HepG2 (cell line): ENCODE results near the gene CHCHD6.

Source experiments
- EP300 ChIP-seq, 3 experiments: sonication (generic) in 1 of 3; formaldehyde crosslinking in 1 of 3; IDR thresholded peaks; 2 replicates each; pipeline versions ENCODE4 v1.5.1 to v1.6.1; 2011 to 2020; ENCODE audit warnings: low read depth in 2 of 3, low read length in 2 of 3, borderline replicate concordance in 1 of 3, improper control_type of control experiment in 1 of 3, mild to moderate bottlenecking in 1 of 3, missing genetic modification reagents in 1 of 3, moderate library complexity in 1 of 3
- FOXK2 ChIP-seq: fragments of 450-650 bp; IDR thresholded peaks from 2 replicates; pipeline ENCODE4 v1.6.1; 2016
- NR2F6 ChIP-seq, 2 experiments: IDR thresholded peaks; 2 replicates each; pipeline ENCODE4 v1.6.1; 2016; ENCODE audit warnings: antibody characterized with exemption in 1 of 2, mild to moderate bottlenecking in 1 of 2
- POLR2A ChIP-seq, 2 experiments: IDR thresholded peaks; 2 replicates each; pipeline ENCODE4 v1.6.1; 2011; ENCODE audit warnings: low read depth in 2 of 2, low read length in 2 of 2, mild to moderate bottlenecking in 1 of 2, moderate library complexity in 1 of 2; ENCODE audit not compliant: insufficient read depth in 1 of 2
- RELA ChIP-seq: sonication (generic); formaldehyde crosslinking; IDR thresholded peaks from 2 replicates; pipeline ENCODE4 v1.4.0; 2020; ENCODE audit warnings: missing genetic modification reagents
- RFXANK ChIP-seq: IDR thresholded peaks from 2 replicates; pipeline ENCODE4 v1.6.1; 2016
- TCF7 ChIP-seq: sonication (generic); IDR thresholded peaks from 2 replicates; pipeline ENCODE4 v1.6.1; 2016; ENCODE audit warnings: antibody characterized with exemption, low read depth
- TOE1 ChIP-seq: sonication (generic); formaldehyde crosslinking; IDR thresholded peaks from 2 replicates; pipeline ENCODE4 v1.4.0; 2020; ENCODE audit warnings: mild to moderate bottlenecking, missing genetic modification reagents
- ZNF17 ChIP-seq: sonication (generic); formaldehyde crosslinking; IDR thresholded peaks from 2 replicates; pipeline ENCODE4 v1.5.0; 2020; ENCODE audit warnings: mild to moderate bottlenecking, missing genetic modification reagents
- TF ChIP-seq, protein P1 (sequence below): sonication (generic); formaldehyde crosslinking; IDR thresholded peaks from 2 replicates; pipeline ENCODE4 v1.4.0; 2020; ENCODE audit warnings: missing genetic modification reagents
- TF ChIP-seq, protein P2 (sequence below): IDR thresholded peaks from 2 replicates; pipeline ENCODE4 v1.6.1; 2016

- TF ChIP-seq POLR2A (IDR thresholded peaks at IDR 0.05; ENCODE audit: insufficient read depth in 1 of 2, low read depth in 2 of 2, low read length in 2 of 2) = no peak
- no peak for TF ChIP-seq NR2F6 (IDR thresholded peaks at IDR 0.05)
- TF ChIP-seq NR2F6 (CRISPR knock-in tag; IDR thresholded peaks at IDR 0.05) = no peak
- TF ChIP-seq RELA = no peak
- TF ChIP-seq EP300 (IDR thresholded peaks at IDR 0.05; ENCODE audit: low read depth in 2 of 2, low read length in 2 of 2) = no peak
- no peak for TF ChIP-seq EP300 (CRISPR knock-in tag; IDR thresholded peaks at IDR 0.05; ENCODE audit: borderline replicate concordance)
- TF ChIP-seq TCF7 = no peak
- TF ChIP-seq, protein P1, sequence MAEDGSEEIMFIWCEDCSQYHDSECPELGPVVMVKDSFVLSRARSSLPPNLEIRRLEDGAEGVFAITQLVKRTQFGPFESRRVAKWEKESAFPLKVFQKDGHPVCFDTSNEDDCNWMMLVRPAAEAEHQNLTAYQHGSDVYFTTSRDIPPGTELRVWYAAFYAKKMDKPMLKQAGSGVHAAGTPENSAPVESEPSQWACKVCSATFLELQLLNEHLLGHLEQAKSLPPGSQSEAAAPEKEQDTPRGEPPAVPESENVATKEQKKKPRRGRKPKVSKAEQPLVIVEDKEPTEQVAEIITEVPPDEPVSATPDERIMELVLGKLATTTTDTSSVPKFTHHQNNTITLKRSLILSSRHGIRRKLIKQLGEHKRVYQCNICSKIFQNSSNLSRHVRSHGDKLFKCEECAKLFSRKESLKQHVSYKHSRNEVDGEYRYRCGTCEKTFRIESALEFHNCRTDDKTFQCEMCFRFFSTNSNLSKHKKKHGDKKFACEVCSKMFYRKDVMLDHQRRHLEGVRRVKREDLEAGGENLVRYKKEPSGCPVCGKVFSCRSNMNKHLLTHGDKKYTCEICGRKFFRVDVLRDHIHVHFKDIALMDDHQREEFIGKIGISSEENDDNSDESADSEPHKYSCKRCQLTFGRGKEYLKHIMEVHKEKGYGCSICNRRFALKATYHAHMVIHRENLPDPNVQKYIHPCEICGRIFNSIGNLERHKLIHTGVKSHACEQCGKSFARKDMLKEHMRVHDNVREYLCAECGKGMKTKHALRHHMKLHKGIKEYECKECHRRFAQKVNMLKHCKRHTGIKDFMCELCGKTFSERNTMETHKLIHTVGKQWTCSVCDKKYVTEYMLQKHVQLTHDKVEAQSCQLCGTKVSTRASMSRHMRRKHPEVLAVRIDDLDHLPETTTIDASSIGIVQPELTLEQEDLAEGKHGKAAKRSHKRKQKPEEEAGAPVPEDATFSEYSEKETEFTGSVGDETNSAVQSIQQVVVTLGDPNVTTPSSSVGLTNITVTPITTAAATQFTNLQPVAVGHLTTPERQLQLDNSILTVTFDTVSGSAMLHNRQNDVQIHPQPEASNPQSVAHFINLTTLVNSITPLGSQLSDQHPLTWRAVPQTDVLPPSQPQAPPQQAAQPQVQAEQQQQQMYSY (CRISPR knock-in tag) = no peak
- TF ChIP-seq, protein P2, sequence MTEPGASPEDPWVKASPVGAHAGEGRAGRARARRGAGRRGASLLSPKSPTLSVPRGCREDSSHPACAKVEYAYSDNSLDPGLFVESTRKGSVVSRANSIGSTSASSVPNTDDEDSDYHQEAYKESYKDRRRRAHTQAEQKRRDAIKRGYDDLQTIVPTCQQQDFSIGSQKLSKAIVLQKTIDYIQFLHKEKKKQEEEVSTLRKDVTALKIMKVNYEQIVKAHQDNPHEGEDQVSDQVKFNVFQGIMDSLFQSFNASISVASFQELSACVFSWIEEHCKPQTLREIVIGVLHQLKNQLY (CRISPR knock-in tag) = no peak
- TF ChIP-seq FOXK2 = no peak
- TF ChIP-seq RFXANK = no peak
- TF ChIP-seq TOE1 (CRISPR knock-in tag) = no peak
- TF ChIP-seq ZNF17 (CRISPR knock-in tag) = no peak
These were observed 28.4 kb downstream of the CHCHD6 start for GRCh38 chr3:126732281-126733060.
